H1 (cell line): ENCODE measurements around the gene VTN. TPM values are rescaled to one million over a fixed set of nuclear protein-coding genes. Genes with fewer than 3 reads are reported as not detected.

Experiments used
- KDM4A ChIP-seq: IDR thresholded peaks from one replicate; pipeline ENCODE4 v1.7.1; 2012; ENCODE audit warnings: low read depth, mild to moderate bottlenecking, moderate library complexity, low read length, inconsistent platforms; ENCODE audit not compliant: severe bottlenecking
- RAD21 ChIP-seq, 2 experiments: IDR thresholded peaks in 1 of 2; conservative IDR thresholded peaks in 1 of 2; 2 replicates each; pipeline ENCODE4 v1.6.1; 2011; ENCODE audit warnings: low read depth in 2 of 2, low read length in 2 of 2, improper control_type of control experiment in 1 of 2, inconsistent platforms in 1 of 2, mild to moderate bottlenecking in 1 of 2, moderate library complexity in 1 of 2
- YY1 ChIP-seq: IDR thresholded peaks from 2 replicates; pipeline ENCODE4 v1.6.1; 2011; ENCODE audit warnings: low read depth, mild to moderate bottlenecking, low read length
- polyA plus RNA-seq, 7 experiments: library from polyadenylated mRNA; depleted of rRNA in 3 of 7; stranded (reverse) in 5 of 7; unstranded in 2 of 7; fragments of >200 nt in 5 of 7; fragments of 200-250 nt in 2 of 7; gene quantifications; 1 replicate in 5 of 7; 2 replicates in 1 of 7; 4 replicates in 1 of 7; pipeline versions ENCODE4 v1.2.1 to v1.2.3, GENCODE V29; 2011 to 2013; ENCODE audit warnings: missing spikeins in 2 of 7, mixed read lengths in 2 of 7
- total RNA-seq: library from RNA; stranded (reverse); fragmentation: NEBNext Ultra II Directional; extraction: Animal tissue kit (Norgen Biotek cat#: 25700); gene quantifications from 2 replicates; pipeline ENCODE4 v1.2.1, GENCODE V29; 2021

The VTN gene
- total and polyA plus RNA-seq, 2 of the 8 experiments (the other 6 are each of a cell fraction or from before 2014, with no cell fraction given): 0.18 TPM; not detected in 1

GRCh38 chr17:28407974-28408306 lies 37.8 kb upstream of the VTN start (continued):
- TF ChIP-seq KDM4A (no peak), RAD21 (IDR thresholded peaks at IDR 0.05 in 1 of 2, conservative IDR thresholded peaks at IDR 0.05 in 1 of 2; ENCODE audit: low read depth in 2 of 2, low read length in 2 of 2) (no peak), YY1 (no peak)
- TF ChIP-seq, all 59 proteins: peak for 2
